HepG2 (cell line): Measurements from ENCODE around the gene CDKN2C. TPM values are rescaled to one million over a fixed set of nuclear protein-coding genes. Genes with fewer than 3 reads are reported as not detected.

Experiments used
- AGO2 ChIP-seq: fragments of 200-400 bp; formaldehyde crosslinking; optimal IDR thresholded peaks from 2 replicates; pipeline ENCODE3; 2017; ENCODE audit warnings: mild to moderate bottlenecking, low read depth, low read length, moderate library complexity
- BCL6 ChIP-seq: IDR thresholded peaks from 2 replicates; pipeline ENCODE4 v1.6.1; 2016; ENCODE audit warnings: missing genetic modification reagents, missing compliant biosample characterization
- GATAD2A ChIP-seq: IDR thresholded peaks from 2 replicates; pipeline ENCODE4 v1.6.1; 2016
- GTF2F1 ChIP-seq: fragments of 150-350 bp; IDR thresholded peaks from 2 replicates; pipeline ENCODE4 v1.6.1; 2014; ENCODE audit warnings: low read length
- KLF6 ChIP-seq: IDR thresholded peaks from 2 replicates; pipeline ENCODE4 v1.8.0; 2016; ENCODE audit warnings: missing biosample characterization, missing genetic modification reagents
- NRL ChIP-seq: sonication (generic); formaldehyde crosslinking; IDR thresholded peaks from 2 replicates; pipeline ENCODE4 v1.5.0; 2020; ENCODE audit warnings: missing genetic modification reagents, mild to moderate bottlenecking, moderate library complexity, borderline replicate concordance
- PRPF4 ChIP-seq: fragments of 200-400 bp; formaldehyde crosslinking; IDR thresholded peaks from 2 replicates; pipeline ENCODE4 v1.6.1; 2016; ENCODE audit warnings: low read length, low read depth; ENCODE audit not compliant: poor library complexity, severe bottlenecking
- RARA ChIP-seq: IDR thresholded peaks from 2 replicates; pipeline ENCODE4 v1.6.1; 2016; ENCODE audit warnings: missing genetic modification reagents, missing compliant biosample characterization
- SALL1 ChIP-seq: sonication (generic); formaldehyde crosslinking; IDR thresholded peaks from 2 replicates; pipeline ENCODE4 v1.8.0; 2022; ENCODE audit warnings: mild to moderate bottlenecking, missing genetic modification reagents
- TARDBP ChIP-seq: sonication (generic); formaldehyde crosslinking; IDR thresholded peaks from 2 replicates; pipeline ENCODE4 v1.8.0; 2022; ENCODE audit warnings: mild to moderate bottlenecking, missing genetic modification reagents
- ZC3H13 ChIP-seq: sonication (generic); formaldehyde crosslinking; IDR thresholded peaks from 2 replicates; pipeline ENCODE4 v1.8.1; 2023; ENCODE audit warnings: mild to moderate bottlenecking, missing genetic modification reagents, moderate library complexity
- ZFP36L2 ChIP-seq: sonication (generic); formaldehyde crosslinking; IDR thresholded peaks from 2 replicates; pipeline ENCODE4 v1.4.0; 2020; ENCODE audit warnings: missing genetic modification reagents
- ZNF331 ChIP-seq: sonication (generic); formaldehyde crosslinking; IDR thresholded peaks from 2 replicates; pipeline ENCODE4 v1.4.0; 2020; ENCODE audit warnings: missing genetic modification reagents
- ZNF414 ChIP-seq: sonication (generic); formaldehyde crosslinking; IDR thresholded peaks from 2 replicates; pipeline ENCODE4 v1.5.0; 2020; ENCODE audit warnings: missing genetic modification reagents
- ZNF431 ChIP-seq: sonication (generic); formaldehyde crosslinking; IDR thresholded peaks from 2 replicates; pipeline ENCODE4 v1.9.0; 2022; ENCODE audit warnings: missing genetic modification reagents, low read depth, mild to moderate bottlenecking, borderline replicate concordance
- ZNF432 ChIP-seq: sonication (generic); formaldehyde crosslinking; IDR thresholded peaks from 2 replicates; pipeline ENCODE4 v1.5.0; 2020; ENCODE audit warnings: missing genetic modification reagents, mild to moderate bottlenecking, borderline replicate concordance
- ZSCAN9 ChIP-seq: IDR thresholded peaks from 2 replicates; pipeline ENCODE4 v1.6.1; 2016; ENCODE audit warnings: borderline replicate concordance
- polyA plus RNA-seq, 8 experiments: library from polyadenylated mRNA; depleted of rRNA in 3 of 8; stranded (reverse) in 7 of 8; unstranded in 1 of 8; fragments of >200 nt; fragmentation: Illumina TruSeq in 4 of 8; extraction: Trizol in 4 of 8; gene quantifications; 2 replicates each; pipeline versions ENCODE4 v1.2.1 to v1.2.3, GENCODE V29; 2011 to 2016; ENCODE audit warnings: low read depth in 4 of 8, missing spikeins in 1 of 8, mixed read lengths in 1 of 8; ENCODE audit not compliant: insufficient read depth in 1 of 8
- total RNA-seq, 5 experiments: library from RNA; depleted of rRNA; stranded (reverse); fragments of >200 nt; fragmentation: Illumina TruSeq; extraction: Trizol; gene quantifications; 2 replicates each; pipeline ENCODE4 v1.2.3, GENCODE V29; 2016; ENCODE audit warnings: low read depth in 1 of 5
- TF ChIP-seq, protein P1 (sequence below), 2 experiments: fragments of 450-650 bp in 1 of 2; sonication (generic) in 1 of 2; formaldehyde crosslinking in 1 of 2; IDR thresholded peaks; 2 replicates each; pipeline versions ENCODE4 v1.6.1 to v1.8.0; 2016 to 2022; ENCODE audit warnings: antibody characterized with exemption in 1 of 2, mild to moderate bottlenecking in 1 of 2, missing genetic modification reagents in 1 of 2

Gene CDKN2C
- total and polyA plus RNA-seq, 2 of the 13 experiments (the other 11 are each of a cell fraction or from before 2014, with no cell fraction given) = 7.8 to 13.7 TPM

GRCh38 chr1:50959913-50960844 is 9.9 kb upstream of the CDKN2C start, which contains the start of gene FAF1 (continued):
- TF ChIP-seq ZNF432 (CRISPR knock-in tag) (no peak), TARDBP (CRISPR knock-in tag) (peak; percentile 97), ZSCAN9 (CRISPR knock-in tag) (peak; percentile 60), GATAD2A (CRISPR knock-in tag) (peak; percentile 56; the same call in 1 of the 2 replicates), RARA (CRISPR knock-in tag) (peak; percentile 26; the same call in 1 of the 2 replicates), ZNF331 (CRISPR knock-in tag) (peak; percentile 78; the same call in 1 of the 2 replicates), BCL6 (peak; percentile 37; the same call in 1 of the 2 replicates), GTF2F1 (peak; percentile 27; the same call in 1 of the 2 replicates), AGO2 (no peak), ZFP36L2 (CRISPR knock-in tag) (no peak), KLF6 (CRISPR knock-in tag) (peak; percentile 53; the same call in 1 of the 2 replicates), NRL (CRISPR knock-in tag) (peak; percentile 75), PRPF4 (no peak), ZC3H13 (peak; percentile 75; the same call in 1 of the 2 replicates), ZNF414 (CRISPR knock-in tag) (0 out of 2 replicates have a peak, but pooled peaks have one; percentile 45), SALL1 (CRISPR knock-in tag) (peak; percentile 82), ZNF431 (peak; percentile 53; the same call in 1 of the 2 replicates)
- TF ChIP-seq, protein P1, sequence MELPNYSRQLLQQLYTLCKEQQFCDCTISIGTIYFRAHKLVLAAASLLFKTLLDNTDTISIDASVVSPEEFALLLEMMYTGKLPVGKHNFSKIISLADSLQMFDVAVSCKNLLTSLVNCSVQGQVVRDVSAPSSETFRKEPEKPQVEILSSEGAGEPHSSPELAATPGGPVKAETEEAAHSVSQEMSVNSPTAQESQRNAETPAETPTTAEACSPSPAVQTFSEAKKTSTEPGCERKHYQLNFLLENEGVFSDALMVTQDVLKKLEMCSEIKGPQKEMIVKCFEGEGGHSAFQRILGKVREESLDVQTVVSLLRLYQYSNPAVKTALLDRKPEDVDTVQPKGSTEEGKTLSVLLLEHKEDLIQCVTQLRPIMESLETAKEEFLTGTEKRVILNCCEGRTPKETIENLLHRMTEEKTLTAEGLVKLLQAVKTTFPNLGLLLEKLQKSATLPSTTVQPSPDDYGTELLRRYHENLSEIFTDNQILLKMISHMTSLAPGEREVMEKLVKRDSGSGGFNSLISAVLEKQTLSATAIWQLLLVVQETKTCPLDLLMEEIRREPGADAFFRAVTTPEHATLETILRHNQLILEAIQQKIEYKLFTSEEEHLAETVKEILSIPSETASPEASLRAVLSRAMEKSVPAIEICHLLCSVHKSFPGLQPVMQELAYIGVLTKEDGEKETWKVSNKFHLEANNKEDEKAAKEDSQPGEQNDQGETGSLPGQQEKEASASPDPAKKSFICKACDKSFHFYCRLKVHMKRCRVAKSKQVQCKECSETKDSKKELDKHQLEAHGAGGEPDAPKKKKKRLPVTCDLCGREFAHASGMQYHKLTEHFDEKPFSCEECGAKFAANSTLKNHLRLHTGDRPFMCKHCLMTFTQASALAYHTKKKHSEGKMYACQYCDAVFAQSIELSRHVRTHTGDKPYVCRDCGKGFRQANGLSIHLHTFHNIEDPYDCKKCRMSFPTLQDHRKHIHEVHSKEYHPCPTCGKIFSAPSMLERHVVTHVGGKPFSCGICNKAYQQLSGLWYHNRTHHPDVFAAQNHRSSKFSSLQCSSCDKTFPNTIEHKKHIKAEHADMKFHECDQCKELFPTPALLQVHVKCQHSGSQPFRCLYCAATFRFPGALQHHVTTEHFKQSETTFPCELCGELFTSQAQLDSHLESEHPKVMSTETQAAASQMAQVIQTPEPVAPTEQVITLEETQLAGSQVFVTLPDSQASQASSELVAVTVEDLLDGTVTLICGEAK (IDR thresholded peaks at IDR 0.05) = no peak
- TF ChIP-seq, protein P1 (CRISPR knock-in tag; IDR thresholded peaks at IDR 0.05) = 0 out of 2 replicates have a peak, but pooled peaks have one; percentile 13
